NCI-H526 treated with DMSO at 0.1 percent for 48 hours (cell line): Measurements from ENCODE around the gene ZDBF2.
"Not testable (repeated sequence)": the region's sequence is repeated elsewhere in the genome, so short reads cannot be mapped to it uniquely, and the experiment has no call there.

Experiments used
- DNase-seq: peaks from one replicate; lab custom pipeline; 2025; lab: John Stamatoyannopoulos, UW

The ZDBF2 gene

GRCh38 chr2:206323486-206323885 lies 49.0 kb downstream of the ZDBF2 start:
- no peak for DNase-seq

- DNase-seq: no peak
Observed at GRCh38 chr2:206324869-206325268, 50.4 kb downstream of the ZDBF2 start.

- no peak for DNase-seq
Observed at GRCh38 chr2:206328974-206329373, 54.5 kb downstream of the ZDBF2 start.

GRCh38 chr2:206336861-206337260 lies 62.4 kb downstream of the ZDBF2 start:
- DNase-seq: no peak

GRCh38 chr2:206337956-206338355 lies 63.5 kb downstream of the ZDBF2 start:
- DNase-seq: no peak

GRCh38 chr2:206341396-206341795 lies 66.9 kb downstream of the ZDBF2 start:
- no peak for DNase-seq

- DNase-seq: no peak
Observed at GRCh38 chr2:206343144-206343543, 68.7 kb downstream of the ZDBF2 start.

- DNase-seq: no peak
Observed at GRCh38 chr2:206343816-206344215, 69.4 kb downstream of the ZDBF2 start.

- no peak for DNase-seq
Observed at GRCh38 chr2:206345606-206346005, 71.1 kb downstream of the ZDBF2 start.

- no peak for DNase-seq
Observed at GRCh38 chr2:206349375-206349774, 74.9 kb downstream of the ZDBF2 start.

- no peak for DNase-seq
Observed at GRCh38 chr2:206352571-206352970, 78.1 kb downstream of the ZDBF2 start.

- DNase-seq: no peak
Observed at GRCh38 chr2:206353685-206354084, 79.2 kb downstream of the ZDBF2 start.

GRCh38 chr2:206354129-206354528 lies 79.7 kb downstream of the ZDBF2 start:
- DNase-seq: no peak

GRCh38 chr2:206356840-206357239 lies 82.4 kb downstream of the ZDBF2 start:
- DNase-seq: not testable (repeated sequence)

GRCh38 chr2:206360840-206361239 lies 86.4 kb downstream of the ZDBF2 start:
- not testable (repeated sequence) for DNase-seq

- DNase-seq: no peak
Observed at GRCh38 chr2:206361407-206362045, 87.1 kb downstream of the ZDBF2 start.
